ENCODE measurements around the gene TUBB4B. TPM values are rescaled to one million over a fixed set of nuclear protein-coding genes. Genes with fewer than 3 reads are reported as not detected.

The TUBB4B gene
- total RNA-seq, 1 donor from 2014 or later = 48.9 TPM

DNA sequence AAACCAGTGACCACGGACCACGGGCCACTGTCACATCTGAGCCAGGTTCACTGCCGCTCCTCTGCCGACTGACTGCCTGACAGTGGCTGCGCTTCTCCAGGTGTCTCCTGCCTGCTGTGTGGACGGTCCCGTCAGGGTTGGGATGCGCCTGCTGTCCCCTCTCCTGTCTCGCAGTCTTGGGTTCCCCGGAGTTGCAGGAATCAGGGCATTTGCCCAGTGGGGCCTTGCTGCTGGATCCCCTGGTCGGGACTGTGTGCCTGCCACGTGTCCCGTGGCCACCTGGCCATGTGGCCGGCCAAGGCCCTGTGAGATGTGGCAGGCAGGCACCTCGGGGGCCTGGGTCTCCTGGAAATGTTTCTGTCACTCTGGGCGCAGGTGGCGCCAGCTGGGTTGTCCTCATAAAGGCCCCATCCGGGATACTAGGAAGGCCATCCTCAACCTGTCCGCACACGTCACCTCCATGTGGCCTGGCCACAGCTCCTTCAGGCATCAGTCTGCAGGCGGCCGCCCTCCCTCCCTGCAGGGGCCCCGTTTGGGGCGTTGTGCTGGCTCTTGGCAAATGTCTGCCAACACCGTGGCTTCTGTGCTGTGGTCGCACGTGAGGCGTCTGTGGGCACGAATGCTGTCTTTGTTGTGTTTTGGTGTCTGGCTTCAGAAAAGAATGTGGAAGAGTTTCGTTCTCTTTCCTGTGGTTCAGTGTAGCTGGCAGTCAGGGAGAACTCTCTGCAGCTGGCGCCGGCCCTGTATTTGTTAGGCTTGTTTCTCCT is 30.0 kb downstream of the TUBB4B start:
- no peak for DNase-seq (ENCODE audit: low spot score)

DNA sequence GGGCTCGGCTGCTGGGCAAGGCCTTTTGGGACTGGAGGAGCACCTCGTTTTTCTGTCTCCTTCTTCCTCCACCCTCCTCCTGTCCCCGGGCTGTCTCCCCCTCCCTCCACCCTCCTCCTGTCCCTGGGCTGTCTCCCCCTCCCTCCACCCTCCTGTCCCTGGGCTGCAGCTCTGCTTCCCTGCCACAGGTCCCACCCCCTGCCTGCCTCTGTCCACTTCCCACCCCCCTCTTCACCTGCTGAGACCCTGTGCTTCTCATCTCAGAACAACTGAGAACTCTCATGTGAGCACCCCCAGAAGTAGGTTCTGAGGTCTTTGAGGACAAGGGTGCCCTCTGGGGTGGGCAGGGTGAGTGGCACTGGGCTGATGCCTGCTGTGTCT is 30.6 kb downstream of the TUBB4B start:
- DNase-seq (ENCODE audit: low spot score) = no peak

DNA sequence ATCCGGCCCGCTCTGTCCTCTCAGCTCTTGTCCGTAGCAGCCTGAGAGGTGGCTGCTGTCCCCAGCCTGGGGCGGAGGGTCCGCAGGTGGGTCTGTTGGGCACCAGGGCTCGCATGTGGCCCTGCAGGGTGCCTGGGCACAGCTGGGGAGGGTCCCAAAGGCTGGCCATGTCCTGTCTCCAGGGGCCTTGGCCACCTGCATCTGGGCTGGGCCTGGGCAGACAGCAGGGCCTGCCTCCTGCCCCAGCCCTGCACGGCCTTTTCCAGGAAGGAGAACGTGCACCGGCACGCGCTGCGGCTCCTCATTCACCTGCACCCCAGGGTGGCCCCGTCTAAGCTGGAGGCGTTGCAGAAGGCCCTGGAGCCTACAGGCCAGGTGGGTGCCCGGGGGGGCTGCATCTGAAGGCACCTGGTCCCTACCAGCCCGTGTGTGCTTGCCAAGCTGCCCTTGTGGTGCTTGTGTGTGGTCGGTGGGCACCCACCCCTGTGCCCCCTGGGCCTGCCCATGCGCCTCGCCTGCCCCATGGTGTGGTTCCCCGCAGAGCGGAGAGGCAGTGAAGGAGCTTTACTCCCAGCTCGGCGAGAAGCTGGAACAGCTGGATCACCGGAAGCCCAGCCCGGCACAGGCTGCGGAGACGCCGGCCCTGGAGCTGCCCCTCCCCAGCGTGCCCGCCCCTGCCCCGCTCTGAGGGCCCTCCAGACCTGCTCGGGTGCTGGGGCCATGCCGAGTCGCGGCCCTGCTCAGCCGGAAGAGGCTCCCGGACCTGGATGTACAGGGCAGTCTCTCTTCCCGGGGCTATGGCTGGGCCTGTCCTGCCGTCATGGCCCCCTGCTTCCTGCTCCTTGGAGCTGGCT is 31.4 kb downstream of the TUBB4B start:
- DNase-seq (ENCODE audit: low spot score) = no peak

DNA sequence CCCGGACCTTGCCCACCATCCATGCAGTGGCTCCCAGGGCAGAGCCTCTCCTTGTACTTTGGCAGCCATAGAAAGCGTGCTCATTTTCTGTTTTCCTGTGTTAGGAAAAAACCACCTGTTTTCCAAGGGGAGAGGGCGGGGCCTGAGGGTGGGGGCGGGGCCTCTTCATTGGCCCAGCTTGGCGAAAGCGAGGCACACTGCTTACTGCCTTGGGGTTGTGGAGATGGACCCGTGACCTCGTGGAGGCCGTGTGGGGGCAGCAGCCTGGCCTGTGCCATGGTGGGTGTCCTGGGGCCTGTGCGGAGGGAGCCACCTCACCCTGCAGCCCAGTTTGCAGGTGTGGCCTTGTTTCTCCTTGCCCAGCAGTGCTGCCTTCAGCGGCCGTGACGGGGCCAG is 32.0 kb downstream of the TUBB4B start:
- DNase-seq (ENCODE audit: low spot score) = no peak

DNA sequence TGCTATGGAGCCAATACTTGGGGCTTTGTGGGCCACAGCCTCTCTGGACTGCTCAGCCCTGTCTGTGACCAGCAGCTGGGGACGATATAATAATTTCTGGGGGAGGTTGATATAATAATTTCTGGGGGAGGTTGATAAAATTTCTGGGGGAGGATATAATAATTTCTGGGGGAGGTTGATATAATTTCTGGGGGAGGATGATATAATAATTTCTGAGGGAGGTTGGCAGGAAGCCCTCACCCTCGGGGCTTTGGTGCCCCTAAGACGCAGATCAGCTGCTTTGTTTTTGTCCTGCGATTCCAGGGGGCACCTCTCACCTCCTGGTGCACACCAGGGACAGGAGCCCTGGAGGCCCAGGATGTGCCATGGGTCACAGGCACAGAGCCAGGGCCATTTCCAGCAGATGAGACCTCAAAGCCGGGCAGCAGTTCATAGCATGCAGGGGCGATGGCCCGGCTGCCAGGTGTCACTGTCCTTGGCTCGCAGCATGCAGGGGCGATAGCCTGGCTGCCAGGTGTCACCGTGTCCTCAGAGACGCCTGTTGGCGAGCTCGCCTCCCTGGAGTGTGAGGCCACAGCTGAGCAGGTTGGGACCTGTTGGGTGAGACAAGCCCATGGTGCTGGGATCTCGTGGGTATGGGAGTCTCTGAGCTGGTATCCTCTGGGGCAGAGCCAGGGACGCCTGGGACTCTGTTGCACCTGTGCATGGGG is 32.7 kb downstream of the TUBB4B start:
- DNase-seq (ENCODE audit: low spot score) = no peak

DNA sequence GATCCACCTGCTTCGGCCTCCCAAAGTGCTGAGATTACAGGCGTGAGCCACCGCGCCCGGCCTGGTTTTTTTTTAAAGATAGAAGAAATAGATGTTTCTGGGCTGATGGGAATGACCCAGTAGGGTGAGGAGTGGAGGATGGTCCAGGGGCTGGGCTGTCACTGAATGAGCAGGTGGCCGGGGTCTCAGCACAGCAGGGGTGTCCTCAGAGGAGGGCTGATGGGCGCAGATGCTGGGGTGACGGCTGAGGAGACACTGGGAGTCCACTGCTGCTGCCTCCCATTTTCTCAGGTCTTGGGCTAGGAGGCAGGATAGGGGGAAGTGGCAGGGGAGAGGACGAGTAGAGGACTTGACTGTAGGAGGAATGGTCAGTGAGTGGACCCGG is 34.1 kb downstream of the TUBB4B start:
- DNase-seq (ENCODE audit: low spot score) = no peak

DNA sequence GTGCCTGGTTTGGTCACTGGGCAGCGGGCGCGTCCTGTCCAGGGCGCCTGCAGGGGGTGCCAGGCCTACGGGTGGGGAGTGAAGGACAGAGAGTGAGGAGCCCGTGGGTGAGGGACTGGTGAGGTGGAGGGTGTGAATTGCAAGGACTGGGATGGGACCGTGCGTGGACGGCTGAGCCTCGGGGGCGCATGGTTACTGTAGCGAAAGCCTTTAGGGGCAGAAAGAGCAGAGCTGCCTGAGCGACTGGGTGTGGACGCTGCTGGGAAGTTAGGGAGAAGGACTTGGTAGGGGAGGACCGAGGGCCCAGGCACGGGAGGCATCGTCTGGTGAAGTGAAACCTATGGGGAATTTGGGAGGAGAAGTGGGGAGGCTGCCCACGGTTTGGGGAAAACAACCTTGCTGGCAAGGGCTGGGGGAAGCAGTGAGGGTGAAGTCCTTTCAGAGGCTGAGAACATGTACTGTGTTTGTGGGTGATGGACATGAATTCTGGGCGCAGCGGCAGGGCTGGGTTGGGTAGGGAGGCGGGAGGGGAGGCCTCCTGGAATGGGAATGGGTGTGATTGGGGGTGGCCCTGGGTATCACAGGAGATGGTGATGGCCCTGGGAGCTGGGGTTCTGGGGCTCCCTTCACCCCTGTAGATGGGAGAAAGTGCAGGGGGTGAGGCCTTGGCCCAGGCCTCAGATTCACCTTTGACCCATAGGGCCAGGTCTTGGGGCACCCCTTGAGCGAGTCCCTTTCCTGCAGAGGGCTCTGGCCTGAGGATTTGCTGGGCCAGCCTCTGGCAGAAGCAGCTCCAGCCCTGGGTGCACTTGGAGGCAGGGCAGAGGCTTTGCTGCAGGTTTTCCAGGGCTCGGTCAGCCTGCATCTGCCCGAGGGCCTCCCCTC is 34.7 kb downstream of the TUBB4B start:
- no peak for DNase-seq (ENCODE audit: low spot score)

DNA sequence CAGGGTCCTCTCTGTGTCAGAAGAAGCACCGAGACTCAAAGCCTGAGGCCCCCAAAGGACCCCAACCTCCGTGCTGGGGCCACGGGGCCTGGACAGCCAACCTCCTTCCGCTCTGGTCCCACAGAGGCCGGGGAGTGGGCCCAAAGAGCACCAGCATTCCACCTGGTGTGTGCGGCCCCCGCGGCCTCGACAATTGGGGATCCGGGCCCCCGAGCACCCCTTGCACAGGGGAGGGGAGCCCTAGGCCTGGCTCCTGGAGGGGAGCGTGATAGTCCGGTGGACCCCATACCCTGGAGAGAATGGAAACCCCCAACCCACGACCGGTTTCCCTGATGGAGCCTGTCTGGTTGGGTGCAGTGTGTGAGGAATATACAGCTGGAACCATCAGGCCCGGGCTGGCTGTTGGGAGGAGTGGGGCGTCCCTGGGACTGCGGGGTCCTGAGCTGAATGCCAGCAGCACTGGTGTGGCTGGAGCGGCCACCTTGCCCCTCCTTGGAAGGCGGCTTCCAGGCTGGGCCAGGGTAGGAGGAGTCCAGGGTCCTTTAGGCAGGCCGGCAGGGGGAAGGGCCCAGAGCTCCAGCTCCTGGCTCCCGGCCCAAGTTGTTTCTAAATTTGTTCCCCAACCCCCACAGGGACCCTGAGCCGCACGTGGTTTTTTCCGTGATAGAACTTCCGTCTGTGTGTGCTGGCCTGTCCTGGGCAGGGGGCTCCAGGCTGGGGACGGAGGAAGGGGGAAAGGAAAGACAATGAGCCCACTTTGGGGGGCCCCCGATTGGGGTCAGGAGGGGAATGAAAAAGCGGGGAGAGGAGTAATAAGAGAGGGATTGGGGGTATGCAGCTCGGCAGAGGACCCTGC is 35.6 kb downstream of the TUBB4B start:
- DNase-seq (ENCODE audit: low spot score) = peak; percentile 70

DNA sequence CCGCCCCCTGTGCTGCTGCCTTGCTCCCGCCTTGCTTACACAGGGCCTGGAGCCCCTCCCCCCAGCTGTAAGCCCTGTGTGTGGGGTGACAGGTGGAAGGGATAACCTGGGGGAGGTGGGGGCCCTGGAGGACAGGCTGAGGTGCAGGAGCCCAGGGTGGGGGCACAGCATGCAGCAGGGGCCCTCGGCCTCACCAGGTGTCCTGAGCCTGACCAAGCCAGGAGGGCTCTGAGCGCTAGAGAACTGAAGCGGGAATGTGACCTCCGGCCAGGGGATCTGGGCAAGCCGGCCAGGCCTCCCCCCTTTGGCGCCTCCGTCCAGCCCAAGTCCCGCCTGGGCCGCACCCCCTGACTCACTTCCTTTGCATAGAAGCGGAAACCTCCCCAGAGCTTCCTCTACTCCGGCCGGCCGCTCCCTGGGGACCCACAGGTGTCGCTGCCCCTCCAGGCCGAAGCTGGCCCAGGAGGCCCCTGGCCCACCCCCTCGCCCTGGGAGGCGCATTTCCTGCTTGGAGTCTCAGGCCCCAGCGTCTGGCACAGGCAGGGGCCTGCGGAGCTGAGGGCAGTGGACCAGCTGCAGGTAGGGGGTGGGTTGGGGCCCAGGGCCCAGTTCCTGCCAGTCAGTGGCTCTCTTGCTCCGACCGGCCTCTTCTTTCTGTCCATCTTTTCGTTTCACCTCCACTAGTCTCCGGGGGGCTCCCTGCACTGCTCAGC is 36.4 kb downstream of the TUBB4B start, which contains the start of gene TOR4A:
TOR4A (plus strand) TSS at position 398 of the 713 bp plus-strand sequence. CDS start 964 bp downstream, outside the sequence.
- DNase-seq (ENCODE audit: low spot score) = peak; percentile 74

DNA sequence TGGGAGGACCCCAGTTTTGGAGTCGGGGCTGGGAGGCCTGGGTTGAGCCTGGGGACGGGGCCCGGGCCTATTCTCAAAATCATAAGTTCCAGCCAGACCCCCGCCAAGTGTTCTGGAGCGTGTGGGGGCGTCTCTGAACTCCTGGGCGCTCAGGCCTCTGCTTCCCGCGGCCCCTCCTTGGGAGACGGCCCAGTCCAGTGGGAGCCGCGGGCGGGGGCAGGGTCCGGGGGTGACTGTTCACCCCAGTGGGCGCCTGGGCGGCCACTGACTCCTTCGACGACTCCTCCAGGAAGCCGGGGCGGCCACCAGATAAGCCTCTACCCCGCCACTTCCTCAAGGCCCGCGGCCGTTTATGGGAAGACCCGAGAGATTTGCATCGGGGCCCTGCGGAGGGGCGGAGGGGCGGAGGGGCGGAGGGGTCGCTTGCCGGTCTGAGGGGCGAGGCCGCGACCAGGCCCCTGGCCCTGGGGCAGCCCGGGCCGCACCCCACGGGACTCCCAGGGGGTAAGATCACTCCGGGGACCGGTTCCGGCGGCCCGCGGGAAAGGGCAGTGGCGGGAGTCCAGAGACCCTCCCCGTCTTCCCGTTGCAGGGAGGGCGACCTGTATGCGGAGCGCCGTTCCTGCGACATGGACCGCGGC is 37.1 kb downstream of the TUBB4B start:
- no peak for DNase-seq (ENCODE audit: low spot score)

DNA sequence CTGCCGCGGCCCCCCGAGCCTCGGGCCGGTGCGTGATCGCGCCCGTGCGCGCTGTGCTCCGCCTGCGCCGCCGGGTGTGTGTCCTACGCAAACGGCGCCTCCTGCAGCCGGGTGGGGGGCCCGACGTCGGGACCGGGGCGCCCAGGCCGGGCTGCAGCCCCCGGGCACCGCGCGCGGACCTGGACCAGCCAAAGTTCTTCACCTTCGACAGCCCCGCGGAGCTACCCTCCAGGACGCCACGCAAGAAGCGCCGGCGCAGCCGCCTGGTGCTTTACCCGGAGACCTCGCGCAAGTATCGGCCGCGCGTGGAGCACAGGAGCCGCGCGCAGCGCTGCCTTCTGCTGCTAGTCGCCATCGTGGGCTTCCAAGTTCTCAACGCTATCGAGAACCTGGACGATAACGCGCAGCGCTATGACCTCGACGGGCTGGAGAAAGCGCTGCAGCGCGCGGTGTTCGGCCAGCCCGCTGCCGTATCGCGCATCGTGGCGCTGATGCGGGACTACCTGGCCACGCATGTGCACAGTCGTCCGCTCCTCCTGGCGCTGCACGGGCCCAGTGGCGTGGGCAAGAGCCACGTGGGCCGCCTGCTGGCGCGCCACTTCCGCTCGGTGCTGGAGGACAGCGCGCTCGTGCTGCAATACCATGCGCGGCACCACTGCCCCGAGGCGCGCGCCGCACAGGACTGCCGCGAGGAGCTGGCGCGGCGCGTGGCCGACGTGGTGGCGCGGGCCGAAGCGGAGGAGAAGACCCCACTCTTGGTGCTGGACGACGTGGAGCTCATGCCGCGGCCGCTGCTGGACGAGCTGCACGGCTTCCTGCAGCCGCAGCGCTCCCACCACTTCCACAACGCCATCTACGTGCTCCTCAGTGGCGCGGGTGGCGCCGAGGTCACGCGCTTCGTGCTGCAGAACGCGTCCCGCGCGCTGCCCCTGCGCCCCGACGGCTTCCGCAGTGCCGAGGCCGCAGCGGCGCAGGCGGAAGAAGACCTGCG is 37.9 kb downstream of the TUBB4B start:
- no peak for DNase-seq (ENCODE audit: low spot score)

DNA sequence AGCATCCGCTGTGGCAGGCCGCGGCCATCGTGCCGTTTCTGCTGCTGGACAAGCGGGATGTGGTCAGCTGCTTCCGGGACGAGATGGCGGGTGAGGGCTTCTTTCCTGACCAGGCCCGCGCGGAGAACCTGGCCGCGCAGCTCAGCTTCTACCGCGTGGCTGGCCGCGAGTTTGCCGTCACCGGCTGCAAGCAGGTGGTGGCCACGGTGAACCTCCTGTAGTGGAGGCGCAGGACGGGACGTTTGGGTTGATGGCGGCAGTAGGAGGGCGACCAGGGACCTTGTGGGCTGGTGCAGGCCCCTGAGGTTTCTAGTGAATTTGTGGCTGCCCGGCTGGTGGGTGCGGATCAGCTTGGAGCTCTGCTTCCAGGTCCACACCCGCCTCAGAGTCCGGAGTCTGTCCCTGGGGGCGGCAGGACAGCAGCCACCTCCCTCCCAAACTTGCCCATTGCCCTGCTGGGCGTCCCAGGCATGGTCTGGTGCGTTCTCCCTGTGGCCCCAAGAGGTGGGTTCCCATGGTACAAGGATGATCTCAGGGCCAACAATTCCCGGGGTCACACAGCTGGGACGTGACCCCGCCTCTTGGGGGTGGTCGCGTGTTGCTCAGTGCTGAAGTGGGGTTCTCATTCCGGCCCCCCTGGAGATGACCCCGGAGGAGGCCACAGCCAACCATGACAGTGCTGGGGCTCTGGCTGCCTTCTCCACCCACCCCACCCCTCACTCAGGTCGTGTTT is 38.8 kb downstream of the TUBB4B start:
- DNase-seq (ENCODE audit: low spot score) = no peak

DNA sequence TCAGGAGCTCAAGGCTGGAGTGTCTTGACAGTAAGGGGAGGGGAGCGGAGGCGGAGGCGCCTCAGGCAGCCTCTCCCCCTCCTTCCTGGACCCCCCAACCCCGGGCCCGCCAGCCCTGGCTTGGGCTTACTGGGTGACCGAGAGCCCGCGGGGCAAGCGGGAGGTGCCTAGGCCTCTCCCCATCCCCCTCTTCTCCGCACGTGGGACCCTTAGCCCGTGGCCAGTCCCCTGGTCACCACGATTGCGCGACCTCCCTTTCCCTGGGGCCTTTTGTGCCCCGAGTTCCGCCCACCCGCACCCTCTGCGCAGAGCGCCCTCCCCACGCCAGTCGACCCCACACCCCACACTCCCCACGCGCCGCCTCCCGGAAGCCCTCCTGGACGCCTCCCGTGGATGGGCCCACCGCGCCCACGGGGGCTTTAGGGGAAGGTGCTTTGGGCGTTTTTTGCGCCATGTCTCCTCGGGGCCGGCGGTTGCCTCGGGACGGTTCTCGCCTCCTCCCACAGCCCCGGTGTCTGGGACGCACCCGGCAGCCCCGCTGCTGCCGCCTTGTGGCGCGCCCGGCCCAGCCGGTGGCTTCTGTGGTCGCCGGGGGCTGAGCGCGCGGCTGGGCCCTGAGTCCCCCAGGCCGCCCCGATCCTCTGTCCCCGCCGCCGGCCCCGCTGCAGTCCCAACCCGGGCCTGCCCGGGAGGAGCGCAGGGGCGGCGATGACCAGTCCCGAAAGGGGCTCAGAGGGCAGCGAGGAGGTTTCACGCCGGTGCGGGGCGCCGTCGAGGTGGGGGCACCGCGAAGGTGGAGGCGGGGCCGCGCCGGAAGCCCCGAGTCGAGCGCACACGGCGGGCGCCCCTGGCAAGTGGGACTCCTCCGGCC is 39.6 kb downstream of the TUBB4B start:
- DNase-seq (ENCODE audit: low spot score) = no peak

DNA sequence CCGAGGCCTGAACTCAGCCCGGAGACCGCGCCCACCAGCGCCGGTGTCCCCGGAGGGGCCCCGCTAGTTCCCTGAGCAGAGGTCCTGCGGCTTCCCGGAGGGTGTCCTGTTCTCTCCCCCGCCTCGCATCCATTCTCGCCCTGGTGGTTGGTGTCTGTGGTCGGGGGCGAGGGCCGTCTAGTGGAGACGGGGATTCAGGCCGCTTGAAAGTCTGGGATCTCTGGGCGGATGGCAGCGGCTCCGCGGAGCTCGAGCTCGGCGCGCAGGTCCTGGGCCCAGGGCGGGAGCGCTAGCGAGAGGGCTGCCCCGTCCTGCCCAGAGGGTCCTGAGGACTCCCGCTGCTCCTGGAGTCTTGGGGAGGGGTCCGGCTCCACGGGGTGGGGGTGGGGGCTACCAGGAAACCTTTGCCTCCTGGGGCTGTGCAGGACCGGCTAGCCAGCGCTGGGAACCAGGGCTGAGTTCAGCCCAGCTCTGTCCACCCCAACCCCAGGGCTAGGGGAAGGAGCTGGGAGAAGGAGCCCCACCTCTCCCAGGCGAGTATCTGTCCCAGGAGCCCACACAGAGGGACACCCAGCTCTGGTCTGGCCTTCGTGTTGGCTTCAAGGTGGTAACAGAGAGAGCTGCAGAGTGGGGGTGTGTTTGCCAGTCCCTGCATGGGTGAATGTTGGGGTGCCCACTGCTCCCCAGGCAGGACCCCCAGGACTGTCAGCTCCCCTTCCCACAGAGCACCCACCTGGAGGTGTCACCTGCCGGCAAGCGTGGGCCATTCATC is 40.4 kb downstream of the TUBB4B start:
- no peak for DNase-seq (ENCODE audit: low spot score)

DNA sequence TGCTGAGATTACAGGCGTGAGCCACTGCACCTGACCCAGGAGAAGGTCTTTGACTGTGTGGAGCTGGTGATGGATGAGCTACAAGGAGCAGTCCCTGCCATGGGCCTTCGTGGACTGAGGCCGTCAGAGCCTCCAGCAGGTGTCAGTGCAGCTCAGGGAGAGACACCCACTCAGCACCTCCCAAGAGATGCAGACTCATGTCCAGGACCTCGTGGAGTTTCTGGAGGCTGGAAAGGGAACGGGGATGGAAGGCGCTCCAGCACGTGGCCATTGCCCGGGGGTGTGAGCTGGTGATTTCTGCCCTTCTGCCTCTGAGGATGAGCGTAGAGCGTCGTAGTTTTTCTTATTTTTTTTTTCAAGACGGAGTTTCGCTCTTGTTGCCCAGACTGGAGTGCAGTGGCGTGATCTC is 45.9 kb downstream of the TUBB4B start:
- no peak for DNase-seq (ENCODE audit: low spot score)
